Central memory CD8-positive, alpha-beta T cell (primary cell): ENCODE measurements around the gene CFAP58.
"Not testable (repeated sequence)": the region's sequence is repeated elsewhere in the genome, so short reads cannot be mapped to it uniquely, and the experiment has no call there.

Experiments used
- ATAC-seq: fragments of 150-1000 bp; cut with Tn5 transposase; replicated peaks from 2 replicates; pipeline ENCODE4 v1.10.0; 2022; ENCODE audit warnings: mild to moderate bottlenecking, moderate FRiP score, moderate number of reproducible peaks; ENCODE audit not compliant: poor library complexity, severe bottlenecking; ENCODE audit errors: extremely low read depth
- DNase-seq, 2 donors: peaks; one replicate each; pipeline ENCODE4 v3.0.0; 2021; ENCODE audit warnings: low spot score in 2 of 2
- H3K27ac Mint-ChIP-seq: one replicate; pipeline ENCODE4 v1.8.0; 2022; ENCODE audit warnings: low read depth, mild to moderate bottlenecking, moderate library complexity, mixed read lengths
- H3K27me3 Mint-ChIP-seq: one replicate; pipeline ENCODE4 v1.8.0; 2022; ENCODE audit warnings: mixed read lengths
- H3K36me3 Mint-ChIP-seq: one replicate; pipeline ENCODE4 v1.8.0; 2022; ENCODE audit warnings: mild to moderate bottlenecking, moderate library complexity, mixed read lengths; ENCODE audit not compliant: insufficient read depth
- H3K4me1 Mint-ChIP-seq: one replicate; pipeline ENCODE4 v1.8.0; 2022; ENCODE audit warnings: mixed read lengths
- H3K4me3 Mint-ChIP-seq: one replicate; pipeline ENCODE4 v1.8.0; 2022; ENCODE audit warnings: mild to moderate bottlenecking, moderate library complexity, mixed read lengths
- H3K9me3 Mint-ChIP-seq: one replicate; pipeline ENCODE4 v1.8.0; 2022; ENCODE audit warnings: mixed read lengths

The CFAP58 gene

GRCh38 chr10:104447331-104447730 is 93.7 kb downstream of the CFAP58 start:
- Mint-ChIP-seq H3K27ac (no peak overlapping the region), H3K9me3 (no peaks in the 10 kb centered on the region), H3K4me1 (no peaks in the 10 kb centered on the region), H3K27me3 (peaks cover 25% of the 10 kb centered on the region), H3K4me3 (no peak overlapping the region), H3K36me3 (no peaks in the 10 kb centered on the region)
- ATAC-seq (no peak), DNase-seq (no peak)

GRCh38 chr10:104447906-104448305 is 94.3 kb downstream of the CFAP58 start:
- DNase-seq (no peak), ATAC-seq (no peak)
- Mint-ChIP-seq H3K4me3 (no peak overlapping the region), H3K9me3 (no peaks in the 10 kb centered on the region), H3K4me1 (no peaks in the 10 kb centered on the region), H3K27ac (no peak overlapping the region), H3K36me3 (no peaks in the 10 kb centered on the region), H3K27me3 (peaks cover 30% of the 10 kb centered on the region)

- no peak for ATAC-seq
- Mint-ChIP-seq H3K27me3 (peaks cover 35% of the 10 kb centered on the region), H3K27ac (no peak overlapping the region), H3K4me1 (no peaks in the 10 kb centered on the region), H3K9me3 (no peaks in the 10 kb centered on the region), H3K4me3 (no peak overlapping the region), H3K36me3 (no peaks in the 10 kb centered on the region)
- DNase-seq = no peak
Measured at GRCh38 chr10:104449391-104449790, 95.8 kb downstream of the CFAP58 start.

- H3K4me3 Mint-ChIP-seq = no peak overlapping the region
- DNase-seq (no peak), ATAC-seq (no peak)
- no peaks in the 10 kb centered on the region for H3K9me3 Mint-ChIP-seq
- no peak overlapping the region for H3K27ac Mint-ChIP-seq
- no peaks in the 10 kb centered on the region for H3K4me1 Mint-ChIP-seq
- H3K27me3 Mint-ChIP-seq = peaks cover 39% of the 10 kb centered on the region
- H3K36me3 Mint-ChIP-seq = no peaks in the 10 kb centered on the region
Measured at GRCh38 chr10:104450490-104450889, 96.9 kb downstream of the CFAP58 start.

GRCh38 chr10:104450954-104451353 is 97.3 kb downstream of the CFAP58 start:
- Mint-ChIP-seq H3K36me3 (no peaks in the 10 kb centered on the region), H3K27me3 (peaks cover 44% of the 10 kb centered on the region), H3K4me1 (no peaks in the 10 kb centered on the region), H3K4me3 (no peak overlapping the region), H3K27ac (no peak overlapping the region), H3K9me3 (no peaks in the 10 kb centered on the region)
- no peak for DNase-seq
- ATAC-seq = no peak

- H3K9me3 Mint-ChIP-seq = no peaks in the 10 kb centered on the region
- no peaks in the 10 kb centered on the region for H3K36me3 Mint-ChIP-seq
- ATAC-seq (no peak), DNase-seq (no peak)
- no peaks in the 10 kb centered on the region for H3K4me1 Mint-ChIP-seq
- H3K4me3 Mint-ChIP-seq = no peak overlapping the region
- peaks cover 52% of the 10 kb centered on the region for H3K27me3 Mint-ChIP-seq
- H3K27ac Mint-ChIP-seq = no peak overlapping the region
Measured at GRCh38 chr10:104452977-104453376, 99.3 kb downstream of the CFAP58 start.

- DNase-seq (no peak), ATAC-seq (no peak)
- no peaks in the 10 kb centered on the region for H3K36me3 Mint-ChIP-seq
- H3K27ac Mint-ChIP-seq = no peak overlapping the region
- peaks cover 5% of the 10 kb centered on the region for H3K9me3 Mint-ChIP-seq
- H3K4me1 Mint-ChIP-seq = no peaks in the 10 kb centered on the region
- peaks cover 64% of the 10 kb centered on the region for H3K27me3 Mint-ChIP-seq
- H3K4me3 Mint-ChIP-seq = no peak overlapping the region
Measured at GRCh38 chr10:104456802-104457542, 103.3 kb downstream of the CFAP58 start.

- peaks cover 65% of the 10 kb centered on the region for H3K27me3 Mint-ChIP-seq
- no peak for ATAC-seq
- H3K27ac Mint-ChIP-seq = no peak overlapping the region
- no peaks in the 10 kb centered on the region for H3K4me1 Mint-ChIP-seq
- H3K36me3 Mint-ChIP-seq = no peaks in the 10 kb centered on the region
- no peak overlapping the region for H3K4me3 Mint-ChIP-seq
- no peak for DNase-seq
- H3K9me3 Mint-ChIP-seq = peaks cover 5% of the 10 kb centered on the region
Measured at GRCh38 chr10:104457543-104457828, 103.9 kb downstream of the CFAP58 start.

- H3K36me3 Mint-ChIP-seq, H3K4me3 Mint-ChIP-seq, H3K27ac Mint-ChIP-seq, H3K9me3 Mint-ChIP-seq, H3K4me1 Mint-ChIP-seq, ATAC-seq, DNase-seq: not testable (repeated sequence)
- H3K27me3 Mint-ChIP-seq = peaks cover 50% of the 10 kb centered on the region
Measured at GRCh38 chr10:104465575-104465974, 111.9 kb downstream of the CFAP58 start.

- H3K27ac Mint-ChIP-seq, H3K36me3 Mint-ChIP-seq, H3K4me1 Mint-ChIP-seq, ATAC-seq, DNase-seq, H3K9me3 Mint-ChIP-seq, H3K4me3 Mint-ChIP-seq: not testable (repeated sequence)
- peaks cover 37% of the 10 kb centered on the region for H3K27me3 Mint-ChIP-seq
Measured at GRCh38 chr10:104468818-104469217, 115.2 kb downstream of the CFAP58 start.

GRCh38 chr10:104472505-104472904 is 118.9 kb downstream of the CFAP58 start:
- ATAC-seq (no peak), DNase-seq (no peak)
- no peaks in the 10 kb centered on the region for H3K9me3 Mint-ChIP-seq
- no peaks in the 10 kb centered on the region for H3K4me1 Mint-ChIP-seq
- H3K4me3 Mint-ChIP-seq = no peak overlapping the region
- no peaks in the 10 kb centered on the region for H3K36me3 Mint-ChIP-seq
- no peak overlapping the region for H3K27ac Mint-ChIP-seq
- peaks cover 41% of the 10 kb centered on the region for H3K27me3 Mint-ChIP-seq

- Mint-ChIP-seq H3K36me3 (no peaks in the 10 kb centered on the region), H3K4me1 (no peaks in the 10 kb centered on the region), H3K27ac (no peak overlapping the region), H3K4me3 (no peak overlapping the region), H3K27me3 (peaks cover 41% of the 10 kb centered on the region), H3K9me3 (no peaks in the 10 kb centered on the region)
- ATAC-seq (no peak), DNase-seq (no peak)
Measured at GRCh38 chr10:104472957-104473745, 119.5 kb downstream of the CFAP58 start.

GRCh38 chr10:104478380-104478779 is 124.7 kb downstream of the CFAP58 start:
- no peaks in the 10 kb centered on the region for H3K9me3 Mint-ChIP-seq
- DNase-seq = no peak
- peaks cover 46% of the 10 kb centered on the region for H3K27me3 Mint-ChIP-seq
- H3K36me3 Mint-ChIP-seq = no peaks in the 10 kb centered on the region
- H3K4me1 Mint-ChIP-seq = no peaks in the 10 kb centered on the region
- no peak overlapping the region for H3K27ac Mint-ChIP-seq
- no peak for ATAC-seq
- H3K4me3 Mint-ChIP-seq = no peak overlapping the region
